Measurements from ENCODE around the gene DHRSX.
"Not testable (repeated sequence)": the region's sequence is repeated elsewhere in the genome, so short reads cannot be mapped to it uniquely, and the experiment has no call there.

DHRSX gene

GRCh38 chrX:2252331-2253065 lies 248.3 kb downstream of the DHRSX start:
- no peak overlapping the region for H3K4me3 ChIP-seq (ENCODE audit: low read depth, low read length)
- no peak for TF ChIP-seq CTCF (IDR thresholded peaks at IDR 0.05; ENCODE audit: insufficient read depth, low read depth, low read length, missing control alignments)
- no peak for DNase-seq (ENCODE audit: low read depth)

DNA sequence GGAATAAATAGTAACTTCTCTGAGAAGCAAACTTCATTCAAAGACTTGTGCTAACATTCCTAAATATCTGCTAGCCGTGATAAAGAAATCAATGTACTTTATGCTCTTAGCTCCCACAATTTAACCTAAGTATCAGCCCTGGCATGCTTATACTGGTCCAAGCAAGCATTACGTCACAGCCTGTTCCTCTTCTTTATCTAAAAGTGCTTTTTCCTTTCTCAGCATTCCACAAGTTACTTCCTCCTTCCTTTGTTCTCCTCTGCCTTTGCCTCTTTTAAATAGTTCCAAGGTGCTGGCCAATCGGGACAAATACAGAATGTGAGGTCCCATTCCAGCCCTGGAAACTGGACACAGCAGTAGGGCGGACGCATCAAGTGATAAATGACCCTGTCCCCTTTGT lies 249.6 kb downstream of the DHRSX start:
- no peak for TF ChIP-seq CTCF (IDR thresholded peaks at IDR 0.05; ENCODE audit: insufficient read depth, low read depth, low read length, missing control alignments)
- H3K4me3 ChIP-seq (ENCODE audit: low read depth, low read length) = no peak overlapping the region
- no peak for DNase-seq (ENCODE audit: low read depth)

- no peak for TF ChIP-seq CTCF (IDR thresholded peaks at IDR 0.05; ENCODE audit: insufficient read depth, low read depth, low read length, missing control alignments)
- H3K4me3 ChIP-seq (ENCODE audit: low read depth, low read length) = no peak overlapping the region
- no peak for DNase-seq (ENCODE audit: low read depth)
Observed at GRCh38 chrX:2243913-2244460, 256.8 kb downstream of the DHRSX start.

GRCh38 chrX:2242980-2243379 lies 257.8 kb downstream of the DHRSX start:
- no peak for TF ChIP-seq CTCF (IDR thresholded peaks at IDR 0.05; ENCODE audit: insufficient read depth, low read depth, low read length, missing control alignments)
- no peak overlapping the region for H3K4me3 ChIP-seq (ENCODE audit: low read depth, low read length)
- DNase-seq (ENCODE audit: low read depth) = no peak

GRCh38 chrX:2242326-2242725 lies 258.4 kb downstream of the DHRSX start:
- TF ChIP-seq CTCF (IDR thresholded peaks at IDR 0.05; ENCODE audit: insufficient read depth, low read depth, low read length, missing control alignments) = no peak
- no peak overlapping the region for H3K4me3 ChIP-seq (ENCODE audit: low read depth, low read length)
- DNase-seq (ENCODE audit: low read depth) = no peak

DNA sequence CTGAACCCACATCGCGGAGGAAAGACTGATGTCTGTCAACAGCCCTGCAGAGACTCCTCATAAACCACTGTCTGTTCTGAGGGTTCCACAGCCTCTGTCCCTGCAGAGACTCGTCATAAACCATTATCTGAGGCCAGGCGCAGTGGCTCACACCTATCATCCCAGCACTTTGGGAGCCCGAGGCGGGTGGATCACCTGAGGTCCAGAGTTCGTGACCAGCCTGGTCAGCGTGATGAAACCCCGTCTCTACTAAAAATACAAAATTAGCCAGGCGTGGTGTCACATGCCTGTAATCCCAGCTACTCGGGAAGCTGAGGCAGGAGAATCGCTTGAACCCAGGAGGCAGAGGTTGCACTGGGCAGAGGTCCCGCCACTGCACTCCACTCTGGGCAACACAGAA lies 259.3 kb downstream of the DHRSX start:
- not testable (repeated sequence) for DNase-seq (ENCODE audit: low read depth)

GRCh38 chrX:2240761-2241160 lies 260.0 kb downstream of the DHRSX start:
- not testable (repeated sequence) for DNase-seq (ENCODE audit: low read depth); H3K4me3 ChIP-seq (ENCODE audit: low read depth, low read length)

More for the DNA sequence above, 259.3 kb downstream of the DHRSX start:
- not testable (repeated sequence) for H3K4me3 ChIP-seq (ENCODE audit: low read depth, low read length)

GRCh38 chrX:2237976-2238375 lies 262.8 kb downstream of the DHRSX start:
- no peak for TF ChIP-seq CTCF (IDR thresholded peaks at IDR 0.05; ENCODE audit: insufficient read depth, low read depth, low read length, missing control alignments)
- DNase-seq (ENCODE audit: low read depth) = no peak
- no peak overlapping the region for H3K4me3 ChIP-seq (ENCODE audit: low read depth, low read length)

Data from GM12865 (cell line).